Uterus (tissue), 4 donors: ENCODE measurements around the gene MAGEA9B. TPM values are rescaled to one million over a fixed set of nuclear protein-coding genes. Genes with fewer than 3 reads are reported as not detected.
"Not testable (repeated sequence)": the region's sequence is repeated elsewhere in the genome, so short reads cannot be mapped to it uniquely, and the experiment has no call there.

Source experiments
- DNase-seq, 2 donors: peaks; one replicate each; pipeline ENCODE4 v3.0.0-alpha.2; 2019 to 2020
- H3K27ac ChIP-seq, 2 donors: fragments of 200-600 bp; sonication (generic); 1 replicate in 1 of 2; 2 replicates in 1 of 2; pipeline ENCODE4 v1.5.1; 2016 to 2018
- H3K27me3 ChIP-seq, 2 donors: fragments of 200-600 bp; sonication (generic); one replicate each; pipeline ENCODE4 v1.5.1; 2018 to 2019; ENCODE audit warnings: control low read depth in 1 of 2
- H3K36me3 ChIP-seq, 2 donors: fragments of 200-600 bp; sonication (generic); one replicate each; pipeline ENCODE4 v1.5.1; 2019; ENCODE audit warnings: control low read depth in 1 of 2
- H3K4me1 ChIP-seq, 2 donors: fragments of 200-600 bp; sonication (generic); one replicate each; pipeline ENCODE4 v1.5.1; 2018 to 2019; ENCODE audit warnings: control low read depth in 1 of 2
- H3K4me3 ChIP-seq, 2 donors: fragments of 200-600 bp; sonication (generic); 1 replicate in 1 of 2; 2 replicates in 1 of 2; pipeline ENCODE4 v1.5.1; 2018 to 2019; ENCODE audit warnings: mild to moderate bottlenecking in 1 of 2
- H3K9me3 ChIP-seq, 2 donors: fragments of 200-600 bp; sonication (generic); one replicate each; pipeline ENCODE4 v1.5.1; 2019; ENCODE audit warnings: control low read depth in 1 of 2
- POLR2A ChIP-seq, 2 donors: fragments of 450-650 bp; IDR thresholded peaks; one replicate each; pipeline ENCODE4 v1.6.1; 2016; ENCODE audit warnings: antibody characterized with exemption in 2 of 2, mild to moderate bottlenecking in 1 of 2, moderate library complexity in 1 of 2
- intact Hi-C: fragments of 100-400 bp; cut with DNase I; formaldehyde crosslinking; loops from one replicate; pipeline ENCODE4 v1.15.1; 2023; ENCODE audit warnings: low total_unique reads
- total RNA-seq, 4 donors: library from RNA; depleted of rRNA in 3 of 4; stranded (reverse); fragments of >200 nt in 3 of 4; gene quantifications; one replicate each; pipeline versions ENCODE4 v1.1.0 to v1.2.4, GENCODE V29; 2014 to 2023
- TF ChIP-seq, protein P1 (sequence below), 4 experiments: fragments of 200-600 bp in 2 of 4; fragments of 450-650 bp in 2 of 4; sonication (generic) in 2 of 4; IDR thresholded peaks; one replicate each; pipeline ENCODE4 v1.5.1; 2016 to 2019; ENCODE audit warnings: antibody characterized with exemption in 4 of 4, mild to moderate bottlenecking in 2 of 4, moderate library complexity in 1 of 4
- donor health status: DM: yes; HTN: yes; CAD: no.

MAGEA9B gene
- total RNA-seq, 4 donors from 2014 or later, result not detected

DNA sequence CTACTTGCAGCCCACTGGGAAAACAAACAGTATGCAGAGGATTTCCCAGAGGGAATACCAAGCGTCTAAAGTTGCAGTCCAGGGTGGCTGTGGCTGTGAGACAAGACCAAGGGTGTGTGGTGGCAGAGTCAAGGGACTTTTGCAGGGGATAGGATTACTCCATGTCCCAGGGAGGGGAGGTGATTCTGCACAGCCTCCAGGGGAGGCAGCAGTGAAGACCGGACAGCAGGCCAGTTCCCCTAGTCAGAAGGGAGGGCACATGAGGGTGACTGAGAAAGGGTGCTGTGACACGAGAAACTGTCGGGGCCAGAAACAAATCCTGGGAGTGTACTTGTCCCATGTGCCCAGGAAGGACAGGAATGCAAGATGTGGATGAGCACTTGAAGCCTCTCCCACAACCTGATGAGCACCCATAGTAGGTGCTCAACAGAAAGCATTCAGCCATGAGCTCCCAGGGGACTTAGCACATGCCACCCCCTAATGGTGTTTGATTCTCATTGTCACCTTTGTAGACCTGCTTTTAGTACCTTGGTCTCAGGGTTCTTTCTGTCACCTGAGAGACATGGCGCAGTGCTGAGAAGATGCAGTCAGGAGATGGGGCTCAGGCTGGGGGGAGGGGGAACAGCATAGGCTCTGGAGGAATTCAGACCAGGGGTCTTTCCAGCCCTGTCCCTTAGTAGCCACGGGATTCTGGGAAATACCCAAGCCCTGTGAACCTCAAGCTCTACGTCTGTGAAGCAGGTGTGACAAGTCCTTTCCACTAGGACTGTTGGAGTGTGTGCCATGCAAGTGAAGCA, 19.4 kb downstream of the MAGEA9B start:
- TF ChIP-seq POLR2A (IDR thresholded peaks at IDR 0.05), result no peak
- TF ChIP-seq, protein P1, sequence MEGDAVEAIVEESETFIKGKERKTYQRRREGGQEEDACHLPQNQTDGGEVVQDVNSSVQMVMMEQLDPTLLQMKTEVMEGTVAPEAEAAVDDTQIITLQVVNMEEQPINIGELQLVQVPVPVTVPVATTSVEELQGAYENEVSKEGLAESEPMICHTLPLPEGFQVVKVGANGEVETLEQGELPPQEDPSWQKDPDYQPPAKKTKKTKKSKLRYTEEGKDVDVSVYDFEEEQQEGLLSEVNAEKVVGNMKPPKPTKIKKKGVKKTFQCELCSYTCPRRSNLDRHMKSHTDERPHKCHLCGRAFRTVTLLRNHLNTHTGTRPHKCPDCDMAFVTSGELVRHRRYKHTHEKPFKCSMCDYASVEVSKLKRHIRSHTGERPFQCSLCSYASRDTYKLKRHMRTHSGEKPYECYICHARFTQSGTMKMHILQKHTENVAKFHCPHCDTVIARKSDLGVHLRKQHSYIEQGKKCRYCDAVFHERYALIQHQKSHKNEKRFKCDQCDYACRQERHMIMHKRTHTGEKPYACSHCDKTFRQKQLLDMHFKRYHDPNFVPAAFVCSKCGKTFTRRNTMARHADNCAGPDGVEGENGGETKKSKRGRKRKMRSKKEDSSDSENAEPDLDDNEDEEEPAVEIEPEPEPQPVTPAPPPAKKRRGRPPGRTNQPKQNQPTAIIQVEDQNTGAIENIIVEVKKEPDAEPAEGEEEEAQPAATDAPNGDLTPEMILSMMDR (IDR thresholded peaks at IDR 0.05), result no peak
- H3K4me3 ChIP-seq, result no peak overlapping the region
- intact Hi-C loops, result no loop called here
- no peak for DNase-seq
- H3K27me3 ChIP-seq, result no peaks in the 10 kb centered on the region
- H3K9me3 ChIP-seq, result no peaks in the 10 kb centered on the region
- H3K27ac ChIP-seq, result no peak overlapping the region
- no peaks in the 10 kb centered on the region for H3K36me3 ChIP-seq
- no peaks in the 10 kb centered on the region for H3K4me1 ChIP-seq

DNA sequence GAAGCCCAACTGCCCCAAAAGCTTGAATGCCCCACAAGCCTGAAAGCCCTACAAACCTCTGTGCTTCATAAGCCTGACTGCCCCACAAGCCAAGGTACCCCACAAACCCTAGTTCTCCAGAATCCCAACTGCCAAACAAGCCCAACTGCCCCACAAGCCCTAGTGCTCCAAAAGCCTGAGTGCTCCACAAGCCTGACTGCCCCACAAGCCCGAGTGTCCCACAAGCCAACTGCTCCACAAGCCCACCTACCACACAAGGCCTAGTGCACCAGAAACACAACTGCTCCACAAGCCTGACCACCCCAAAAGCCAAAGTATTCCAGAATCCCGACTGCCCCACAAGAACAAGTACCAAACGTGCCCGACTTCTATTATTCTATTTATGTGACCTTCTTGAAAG, 23.9 kb downstream of the MAGEA9B start:
- no peak for TF ChIP-seq POLR2A (IDR thresholded peaks at IDR 0.05)
- TF ChIP-seq, protein P1 (IDR thresholded peaks at IDR 0.05), result no peak
- intact Hi-C loops, result no loop called here
- no peak for DNase-seq
- Histone ChIP-seq H3K4me3 (no peak overlapping the region), H3K36me3 (no peaks in the 10 kb centered on the region), H3K4me1 (no peaks in the 10 kb centered on the region), H3K9me3 (no peaks in the 10 kb centered on the region), H3K27me3 (no peaks in the 10 kb centered on the region), H3K27ac (no peak overlapping the region)

DNA sequence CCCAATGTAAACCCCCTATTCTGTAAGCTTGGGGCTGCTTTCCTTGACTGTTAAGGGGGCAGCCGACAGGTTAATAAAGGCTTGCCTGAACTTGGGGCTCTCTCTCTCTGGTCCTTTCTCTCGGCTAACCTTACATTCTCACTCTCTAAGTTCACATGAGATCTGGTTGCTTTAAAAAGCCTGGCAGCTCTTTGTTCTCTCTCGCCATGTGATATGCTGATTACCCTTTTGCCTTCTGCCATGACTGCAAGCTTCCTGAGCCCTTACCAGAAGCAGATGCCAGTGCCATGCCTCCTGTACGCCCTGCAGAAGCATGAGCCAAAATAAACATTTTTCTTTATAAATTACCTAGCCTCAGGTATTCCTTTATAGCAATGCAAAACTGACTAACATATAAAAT, 32.0 kb downstream of the MAGEA9B start:
- H3K4me1 ChIP-seq, H3K27me3 ChIP-seq, DNase-seq, H3K4me3 ChIP-seq, intact Hi-C loops, H3K36me3 ChIP-seq, H3K9me3 ChIP-seq, H3K27ac ChIP-seq: not testable (repeated sequence)

DNA sequence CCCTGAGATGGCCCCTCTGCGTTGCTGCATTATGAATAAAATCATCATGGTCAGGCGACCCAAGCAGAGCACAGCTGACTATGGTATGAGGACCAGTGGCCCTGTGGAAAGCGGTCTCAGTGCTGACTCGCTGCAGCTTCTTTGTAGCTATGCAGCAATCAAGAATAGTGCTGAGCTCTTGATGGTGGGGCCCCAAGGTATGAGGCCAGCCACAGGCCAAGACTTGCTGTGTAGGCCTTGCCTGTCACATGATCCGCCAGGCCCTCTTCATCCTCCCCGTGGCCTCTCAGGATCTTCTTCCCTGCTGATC, 35.4 kb downstream of the MAGEA9B start:
- H3K27ac ChIP-seq, H3K4me1 ChIP-seq, DNase-seq, H3K27me3 ChIP-seq, H3K36me3 ChIP-seq, H3K9me3 ChIP-seq, H3K4me3 ChIP-seq, intact Hi-C loops: not testable (repeated sequence)

DNA sequence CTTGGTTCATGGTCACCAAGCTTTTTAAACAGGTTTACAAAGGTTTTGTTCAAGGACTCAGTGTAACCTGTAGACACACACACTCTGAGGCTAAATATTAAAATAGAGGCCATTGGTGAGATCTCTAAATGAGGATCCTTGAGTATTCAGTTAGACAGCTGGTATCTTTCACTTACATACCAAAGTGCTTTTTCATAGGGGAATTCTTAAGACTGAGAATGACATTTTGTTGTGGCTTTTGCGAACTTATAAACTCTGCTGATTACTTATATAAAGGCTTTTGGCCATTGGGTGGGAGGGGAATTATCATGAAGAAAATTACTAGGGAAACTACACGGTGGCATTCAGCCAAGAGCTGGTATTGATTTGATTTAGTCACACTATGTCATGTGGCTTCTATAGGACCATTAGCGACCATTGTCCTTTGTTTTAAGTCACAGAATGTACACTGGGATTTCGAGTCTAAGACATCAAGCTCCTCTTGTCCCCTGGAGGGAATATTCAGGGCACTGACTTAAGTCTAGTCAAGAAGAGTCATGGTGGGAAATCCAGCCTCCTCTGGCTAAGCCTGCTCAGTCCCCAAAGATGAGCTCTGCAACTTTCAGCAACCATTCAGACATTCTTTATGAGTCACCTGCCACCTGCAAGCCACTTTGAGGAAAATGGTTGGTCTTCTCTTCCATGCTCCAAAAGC, 35.9 kb downstream of the MAGEA9B start:
- intact Hi-C loops, H3K27ac ChIP-seq, H3K4me1 ChIP-seq, H3K27me3 ChIP-seq, H3K36me3 ChIP-seq, H3K4me3 ChIP-seq, H3K9me3 ChIP-seq, DNase-seq: not testable (repeated sequence)

DNA sequence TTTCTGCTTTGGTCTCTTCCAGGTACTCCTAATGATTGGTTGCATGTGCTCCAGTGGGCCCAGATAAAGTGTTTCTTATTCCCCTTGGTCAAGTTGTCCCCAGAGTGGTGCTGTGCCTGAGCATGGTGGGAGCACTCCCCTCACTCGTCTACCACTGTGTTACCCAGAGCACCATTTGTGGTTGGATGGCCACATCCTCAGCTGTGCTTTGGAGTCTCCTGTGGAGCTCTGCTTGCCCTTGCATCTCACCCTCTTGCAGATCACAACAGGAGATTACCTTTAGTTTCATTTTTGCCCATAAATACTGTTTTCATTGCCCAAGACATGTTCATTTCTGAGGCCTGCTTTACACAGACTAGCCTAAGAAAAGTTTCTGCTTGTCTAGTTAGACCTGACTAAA, 36.8 kb downstream of the MAGEA9B start:
- intact Hi-C loops, H3K36me3 ChIP-seq, H3K27me3 ChIP-seq, H3K27ac ChIP-seq, H3K4me3 ChIP-seq, H3K9me3 ChIP-seq, DNase-seq, H3K4me1 ChIP-seq: not testable (repeated sequence)

DNA sequence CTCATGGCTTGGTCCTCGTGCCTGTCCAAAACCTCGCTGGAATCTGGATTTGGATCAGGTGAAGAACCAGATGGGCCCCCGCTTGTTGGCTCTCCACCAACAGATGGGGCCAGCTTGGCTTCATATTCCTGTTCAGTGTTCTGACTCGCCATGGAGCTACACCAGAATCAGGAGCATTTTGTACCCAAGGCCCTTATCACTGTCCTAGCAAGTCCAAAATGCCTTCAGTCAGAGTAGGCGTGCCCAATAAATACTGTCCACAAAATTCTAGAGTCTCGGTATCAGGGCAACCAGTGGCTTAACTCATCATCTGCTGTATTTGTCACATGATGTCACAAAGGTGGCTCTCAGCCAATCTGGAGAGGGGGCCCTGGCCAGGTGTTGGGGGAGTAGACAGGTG, 37.6 kb downstream of the MAGEA9B start, which contains the start of gene HSFX3:
Gene HSFX3, minus strand, starts transcription at position 224 of the 400 bp plus-strand sequence. Its CDS starts 72 bp downstream, at position 152.
- H3K4me1 ChIP-seq, H3K4me3 ChIP-seq, H3K9me3 ChIP-seq, DNase-seq, H3K27me3 ChIP-seq, H3K27ac ChIP-seq, H3K36me3 ChIP-seq, intact Hi-C loops: not testable (repeated sequence)

DNA sequence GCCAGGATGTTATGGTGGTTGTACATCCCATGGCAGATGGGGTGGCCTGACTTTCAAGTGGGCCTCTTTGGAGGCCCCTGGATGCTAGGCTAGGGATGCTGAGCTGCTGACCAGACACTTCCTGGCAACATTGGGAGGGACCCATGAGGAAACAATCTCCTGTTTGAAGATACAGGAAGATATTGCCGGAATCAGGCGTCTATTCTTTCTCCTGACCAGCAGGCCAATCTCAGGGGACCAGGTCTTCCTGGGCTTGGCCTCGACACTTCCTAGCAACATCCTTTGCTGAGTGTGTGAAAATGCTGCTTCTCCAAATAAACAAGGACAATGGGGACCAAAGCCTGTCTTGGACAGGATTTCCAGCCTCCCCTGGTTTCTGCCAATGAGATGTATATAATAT, 39.5 kb downstream of the MAGEA9B start:
- H3K27me3 ChIP-seq, intact Hi-C loops: not testable (repeated sequence)

DNA sequence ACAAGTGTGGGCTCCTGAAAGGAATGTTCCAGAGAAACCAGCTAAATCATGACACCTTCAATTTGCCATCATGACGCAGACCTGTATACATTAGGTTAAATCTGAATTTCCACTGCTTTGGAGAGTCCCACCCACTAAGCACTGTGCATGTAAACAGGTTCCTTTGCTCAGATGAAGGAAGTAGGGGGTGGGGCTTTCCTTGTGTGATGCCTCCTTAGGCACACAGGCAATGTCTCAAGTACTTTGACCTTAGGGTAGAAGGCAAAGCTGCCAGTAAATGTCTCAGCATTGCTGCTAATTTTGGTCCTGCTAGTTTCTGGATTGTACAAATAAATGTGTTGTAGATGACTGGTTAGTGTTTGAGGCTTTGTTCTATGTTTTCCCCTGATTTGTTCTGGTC, 40.3 kb downstream of the MAGEA9B start:
- H3K4me3 ChIP-seq, H3K27me3 ChIP-seq, intact Hi-C loops, H3K4me1 ChIP-seq, H3K27ac ChIP-seq, H3K36me3 ChIP-seq, H3K9me3 ChIP-seq, DNase-seq: not testable (repeated sequence)

More for the DNA sequence above, 39.5 kb downstream of the MAGEA9B start:
- not testable (repeated sequence) for DNase-seq, H3K9me3 ChIP-seq, H3K4me1 ChIP-seq, H3K4me3 ChIP-seq, H3K27ac ChIP-seq, H3K36me3 ChIP-seq

DNA sequence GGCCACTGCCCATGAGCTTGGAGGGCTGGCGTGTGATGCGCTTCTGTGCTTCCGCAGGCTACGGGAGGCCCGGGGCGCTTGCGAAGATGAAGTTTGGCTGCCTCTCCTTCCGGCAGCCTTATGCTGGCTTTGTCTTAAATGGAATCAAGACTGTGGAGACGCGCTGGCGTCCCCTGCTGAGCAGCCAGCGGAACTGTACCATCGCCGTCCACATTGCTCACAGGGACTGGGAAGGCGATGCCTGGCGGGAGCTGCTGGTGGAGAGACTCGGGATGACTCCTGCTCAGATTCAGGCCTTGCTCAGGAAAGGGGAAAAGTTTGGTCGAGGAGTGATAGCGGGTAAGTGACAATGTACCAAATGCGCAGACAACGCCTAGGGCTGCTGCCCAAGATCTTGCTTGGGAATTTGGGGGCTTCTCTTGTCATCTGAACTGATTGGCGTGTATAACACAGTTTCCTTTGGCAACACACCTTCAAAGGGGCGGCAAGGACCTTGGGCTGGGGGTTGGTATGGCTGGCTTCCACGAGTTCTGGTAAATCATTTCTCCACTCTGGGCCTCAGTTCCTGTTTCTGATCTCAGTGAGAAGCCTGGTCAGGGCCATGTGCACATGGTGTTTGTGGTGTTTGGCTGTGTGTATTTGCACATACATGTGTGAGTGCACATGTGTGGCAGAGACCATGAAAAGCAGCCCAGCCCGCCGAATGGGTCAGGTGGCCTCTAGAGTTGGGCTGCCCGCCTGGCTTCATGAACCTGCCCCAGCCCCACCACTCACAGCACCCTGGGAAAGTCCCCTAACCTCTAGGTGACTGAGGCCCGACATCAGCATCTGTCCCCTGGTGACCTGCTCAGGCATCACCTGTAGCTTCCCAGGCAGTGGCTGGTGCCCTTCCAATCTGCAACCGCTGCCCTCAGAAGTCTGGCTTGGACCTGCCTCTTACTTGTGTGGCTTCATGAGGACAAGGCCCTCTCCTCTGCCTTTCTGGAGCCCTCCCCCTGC, 41.4 kb downstream of the MAGEA9B start:
- intact Hi-C loops, H3K9me3 ChIP-seq, H3K27me3 ChIP-seq, H3K27ac ChIP-seq, H3K4me1 ChIP-seq, H3K4me3 ChIP-seq, DNase-seq, H3K36me3 ChIP-seq: not testable (repeated sequence)
